Measurements from ENCODE around the gene CROCC2.

DNA sequence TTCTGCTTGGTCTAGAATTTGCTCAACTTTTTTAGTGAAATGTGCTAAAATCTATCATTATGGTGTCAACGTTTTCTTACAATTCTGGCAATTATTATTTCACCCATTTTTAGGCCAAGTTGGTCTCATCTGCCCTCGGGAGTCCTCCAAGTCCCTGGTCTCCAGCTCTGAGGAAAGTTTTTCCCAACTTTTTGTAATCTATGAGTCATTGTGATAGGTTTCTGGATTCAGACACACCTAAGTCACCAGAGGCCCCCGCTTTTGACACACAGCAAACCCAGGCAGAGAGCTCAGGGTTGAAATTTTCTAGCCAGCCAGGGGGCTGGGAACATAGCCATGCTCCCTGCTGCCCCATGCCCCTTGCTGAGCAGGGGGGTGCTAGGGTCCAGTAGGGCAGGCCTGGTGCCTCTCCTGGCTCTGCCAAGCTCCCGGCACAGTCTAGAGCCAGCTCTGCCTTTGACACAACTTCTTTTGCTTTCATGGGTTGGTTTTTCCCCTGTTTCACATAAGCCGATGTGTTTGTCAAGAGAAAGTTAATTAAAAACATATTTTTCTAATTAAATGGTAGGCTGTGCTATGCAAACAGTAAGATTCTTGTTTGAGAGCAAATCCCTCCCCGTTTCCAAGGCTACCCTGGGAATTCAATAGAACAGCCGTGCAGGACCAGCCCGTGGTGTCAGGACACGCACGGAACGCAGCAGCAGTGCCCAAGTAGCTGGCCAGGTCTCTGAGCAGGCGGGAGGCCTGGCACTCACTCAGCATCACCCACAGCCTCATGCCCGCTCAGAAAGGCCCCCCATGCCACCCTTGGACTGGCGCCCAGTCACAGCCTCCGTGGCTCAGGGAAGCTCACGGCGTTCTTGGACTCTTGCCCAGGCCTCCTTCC is 66.7 kb downstream of the CROCC2 start:
- TF ChIP-seq, protein P1, sequence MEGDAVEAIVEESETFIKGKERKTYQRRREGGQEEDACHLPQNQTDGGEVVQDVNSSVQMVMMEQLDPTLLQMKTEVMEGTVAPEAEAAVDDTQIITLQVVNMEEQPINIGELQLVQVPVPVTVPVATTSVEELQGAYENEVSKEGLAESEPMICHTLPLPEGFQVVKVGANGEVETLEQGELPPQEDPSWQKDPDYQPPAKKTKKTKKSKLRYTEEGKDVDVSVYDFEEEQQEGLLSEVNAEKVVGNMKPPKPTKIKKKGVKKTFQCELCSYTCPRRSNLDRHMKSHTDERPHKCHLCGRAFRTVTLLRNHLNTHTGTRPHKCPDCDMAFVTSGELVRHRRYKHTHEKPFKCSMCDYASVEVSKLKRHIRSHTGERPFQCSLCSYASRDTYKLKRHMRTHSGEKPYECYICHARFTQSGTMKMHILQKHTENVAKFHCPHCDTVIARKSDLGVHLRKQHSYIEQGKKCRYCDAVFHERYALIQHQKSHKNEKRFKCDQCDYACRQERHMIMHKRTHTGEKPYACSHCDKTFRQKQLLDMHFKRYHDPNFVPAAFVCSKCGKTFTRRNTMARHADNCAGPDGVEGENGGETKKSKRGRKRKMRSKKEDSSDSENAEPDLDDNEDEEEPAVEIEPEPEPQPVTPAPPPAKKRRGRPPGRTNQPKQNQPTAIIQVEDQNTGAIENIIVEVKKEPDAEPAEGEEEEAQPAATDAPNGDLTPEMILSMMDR (IDR thresholded peaks at IDR 0.05; ENCODE audit: borderline replicate concordance, extremely low read depth, low read length, poor library complexity, severe bottlenecking): no peak
- TF ChIP-seq EZH2 (IDR thresholded peaks at IDR 0.05; ENCODE audit: borderline replicate concordance, low read depth, low read length, severe bottlenecking): no peak

All from DND-41 (cell line).